Esophagus muscularis mucosa (tissue), 4 donors: ENCODE data around the gene MPST. TPM values are rescaled to one million over a fixed set of nuclear protein-coding genes. Genes with fewer than 3 reads are reported as not detected.

Experiments
- DNase-seq: peaks from one replicate; pipeline ENCODE4 v3.0.0-alpha.2; 2017; ENCODE audit errors: extremely low spot score
- H3K27ac ChIP-seq, 4 donors: fragments of 200-600 bp; sonication (generic); replicated peaks in 1 of 4; 1 replicate in 3 of 4; 2 replicates in 1 of 4; pipeline ENCODE4 v1.5.1; 2016 to 2019; ENCODE audit warnings: mild to moderate bottlenecking in 1 of 4
- H3K27me3 ChIP-seq, 4 donors: fragments of 200-600 bp; sonication (generic); one replicate each; pipeline versions ENCODE4 v1.5.1 to v1.6.0; 2016 to 2019
- H3K36me3 ChIP-seq, 4 donors: fragments of 200-600 bp; sonication (generic); one replicate each; pipeline ENCODE4 v1.5.1; 2016 to 2019
- H3K4me1 ChIP-seq, 4 donors: fragments of 200-600 bp; sonication (generic); one replicate each; pipeline ENCODE4 v1.5.1; 2016 to 2019
- H3K4me3 ChIP-seq, 4 donors: fragments of 200-600 bp; sonication (generic); 1 replicate in 2 of 4; 2 replicates in 2 of 4; pipeline ENCODE4 v1.5.1; 2016 to 2019; ENCODE audit warnings: mild to moderate bottlenecking in 4 of 4, moderate library complexity in 1 of 4
- H3K9me3 ChIP-seq, 4 donors: fragments of 200-600 bp; sonication (generic); 1 replicate in 3 of 4; 2 replicates in 1 of 4; pipeline ENCODE4 v1.5.1; 2016 to 2019
- CTCF ChIP-seq, 3 experiments: fragments of 200-600 bp in 2 of 3; fragments of 450-650 bp in 1 of 3; sonication (generic) in 2 of 3; IDR thresholded peaks; one replicate each; pipeline ENCODE4 v1.5.1; 2017 to 2019; ENCODE audit warnings: antibody characterized with exemption in 3 of 3, mild to moderate bottlenecking in 2 of 3, moderate library complexity in 1 of 3
- EP300 ChIP-seq: sonication (generic); formaldehyde crosslinking; IDR thresholded peaks from one replicate; pipeline ENCODE4 v1.6.1; 2017; ENCODE audit warnings: antibody characterized with exemption
- POLR2A ChIP-seq: fragments of 450-650 bp; IDR thresholded peaks from one replicate; pipeline ENCODE4 v1.6.1; 2017; ENCODE audit warnings: antibody characterized with exemption, moderate library complexity, mild to moderate bottlenecking, low read depth
- POLR2AphosphoS5 ChIP-seq, 2 donors: sonication (generic); formaldehyde crosslinking; IDR thresholded peaks; one replicate each; pipeline ENCODE4 v1.6.1; 2017; ENCODE audit warnings: antibody characterized with exemption in 2 of 2
- WGBS: methylation state at CpG from one replicate; pipeline ENCODE4 v1.1.5; 2018; 5-methylcytosine and 5-hydroxymethylcytosine counted together
- intact Hi-C: fragments of 100-400 bp; cut with DNase I; formaldehyde crosslinking; loops from one replicate; pipeline ENCODE4 v1.15.1; 2023
- total RNA-seq, 4 donors: library from RNA; depleted of rRNA; stranded (reverse); fragments of >200 nt; gene quantifications; one replicate each; pipeline versions ENCODE4 v1.1.0 to v1.2.1, GENCODE V29; 2016

The MPST gene
- total RNA-seq, 4 donors from 2014 or later, result 124 to 205 (median 169) TPM

GRCh38 chr22:37052386-37053309 is 33.1 kb downstream of the MPST start:
- 77% methylated on average over 25 of the region's 25 CpGs for WGBS
- Histone ChIP-seq H3K27ac (peak overlapping the region in 2 of 4 donors; percentile 41 to 53), H3K27me3 (no peaks in the 10 kb centered on the region), H3K36me3 (peaks cover 14 to 43% (median 30%) of the 10 kb centered on the region in 4 donors), H3K9me3 (no peaks in the 10 kb centered on the region), H3K4me3 (peak overlapping the region; percentile 74 to 86 (median 80)), H3K4me1 (peaks cover 25 to 34% (median 29%) of the 10 kb centered on the region in 4 donors)
- DNase-seq, result no peak
- intact Hi-C loops, result no loop called here
- TF ChIP-seq POLR2AphosphoS5 (IDR thresholded peaks at IDR 0.05), result no peak
- TF ChIP-seq CTCF (IDR thresholded peaks at IDR 0.05), result no peak
- no peak for TF ChIP-seq POLR2A
- no peak for TF ChIP-seq EP300

- intact Hi-C loops, result no loop called here
- H3K9me3 ChIP-seq, result no peaks in the 10 kb centered on the region
- H3K36me3 ChIP-seq, result peaks cover 19 to 52% (median 39%) of the 10 kb centered on the region in 4 donors
- WGBS, result 82% methylated on average over 13 of the region's 16 CpGs
- DNase-seq, result no peak
- no peak overlapping the region for H3K27ac ChIP-seq
- TF ChIP-seq EP300, result no peak
- TF ChIP-seq POLR2A, result no peak
- no peak for TF ChIP-seq CTCF (IDR thresholded peaks at IDR 0.05)
- TF ChIP-seq POLR2AphosphoS5 (IDR thresholded peaks at IDR 0.05), result no peak
- H3K4me3 ChIP-seq, result no peak overlapping the region
- H3K4me1 ChIP-seq, result peaks cover 25 to 34% (median 29%) of the 10 kb centered on the region in 4 donors
- no peaks in the 10 kb centered on the region for H3K27me3 ChIP-seq
Observed at GRCh38 chr22:37053310-37054055, 33.9 kb downstream of the MPST start.

GRCh38 chr22:37054056-37054395 is 34.5 kb downstream of the MPST start:
- intact Hi-C loops, result no loop called here
- Histone ChIP-seq H3K27me3 (no peaks in the 10 kb centered on the region), H3K36me3 (peaks cover 19 to 57% (median 44%) of the 10 kb centered on the region in 4 donors), H3K4me3 (no peak overlapping the region), H3K9me3 (no peaks in the 10 kb centered on the region), H3K27ac (no peak overlapping the region), H3K4me1 (peaks cover 25 to 34% (median 29%) of the 10 kb centered on the region in 4 donors)
- TF ChIP-seq POLR2AphosphoS5 (IDR thresholded peaks at IDR 0.05) (no peak), EP300 (no peak)
- no peak for DNase-seq
- WGBS, result no CpG with 5 or more reads among the region's 8 CpGs

GRCh38 chr22:37054600-37055365 is 35.2 kb downstream of the MPST start:
- intact Hi-C loops, result no loop called here
- Histone ChIP-seq H3K9me3 (no peaks in the 10 kb centered on the region), H3K27me3 (no peaks in the 10 kb centered on the region), H3K4me3 (no peak overlapping the region), H3K27ac (no peak overlapping the region), H3K4me1 (peaks cover 25 to 34% (median 29%) of the 10 kb centered on the region in 4 donors), H3K36me3 (peaks cover 22 to 65% (median 52%) of the 10 kb centered on the region in 4 donors)
- 92% methylated on average over 12 of the region's 20 CpGs for WGBS
- no peak for TF ChIP-seq POLR2A
- no peak for TF ChIP-seq EP300
- TF ChIP-seq POLR2AphosphoS5 (IDR thresholded peaks at IDR 0.05), result no peak
- TF ChIP-seq CTCF (IDR thresholded peaks at IDR 0.05), result no peak
- no peak for DNase-seq
